SH-SY5Y (cell line): ENCODE measurements around the gene SCARF1.

Experiments
- GATA2 ChIP-seq: IDR thresholded peaks from 2 replicates; pipeline ENCODE4 v1.6.1; 2011; ENCODE audit warnings: mild to moderate bottlenecking, low read depth, low read length
- GATA3 ChIP-seq: IDR thresholded peaks from 2 replicates; pipeline ENCODE4 v1.6.1; 2011; ENCODE audit warnings: low read depth, mild to moderate bottlenecking, low read length, moderate library complexity

The SCARF1 gene

DNA sequence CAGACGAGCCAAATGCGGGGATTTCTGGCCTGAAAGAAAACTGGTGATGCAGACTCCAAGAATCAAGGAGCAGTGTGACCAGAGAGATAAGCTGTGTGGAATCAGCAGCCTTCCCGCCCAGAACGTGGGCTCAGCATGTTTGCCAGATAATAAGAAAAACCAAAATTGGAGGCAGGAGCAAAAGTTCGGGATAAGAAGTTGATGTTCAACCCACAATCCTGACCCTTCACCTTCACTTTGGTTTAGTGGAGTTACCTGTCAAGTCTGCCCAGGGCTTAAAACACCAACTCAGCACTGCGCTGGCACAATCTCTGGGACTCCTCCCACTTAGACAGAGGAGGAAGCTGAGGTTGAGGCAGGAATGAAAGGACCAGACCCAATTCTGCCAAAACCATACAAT is 20.0 kb downstream of the SCARF1 start:
- no peak for TF ChIP-seq GATA3
- TF ChIP-seq GATA2 = no peak

DNA sequence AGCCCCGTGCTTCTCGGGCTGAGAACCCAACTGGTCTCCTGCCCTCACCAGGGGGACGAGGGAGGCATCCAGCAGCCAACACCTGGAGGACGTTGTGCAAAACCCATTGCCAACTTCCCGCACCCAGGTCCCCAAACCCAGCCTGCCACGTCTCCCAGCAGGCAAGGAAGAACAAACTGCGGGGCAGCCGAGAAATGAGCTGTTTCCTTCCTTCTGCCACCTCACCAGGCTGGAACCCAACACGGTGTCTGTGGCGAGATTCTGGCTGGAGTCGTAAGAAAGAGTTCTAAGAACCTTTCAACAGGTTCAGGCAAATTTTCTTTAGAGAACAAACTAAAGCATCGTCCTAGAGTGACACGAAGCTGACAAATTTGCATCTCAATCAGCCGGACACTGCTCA is 20.5 kb downstream of the SCARF1 start:
- no peak for TF ChIP-seq GATA3
- no peak for TF ChIP-seq GATA2

DNA sequence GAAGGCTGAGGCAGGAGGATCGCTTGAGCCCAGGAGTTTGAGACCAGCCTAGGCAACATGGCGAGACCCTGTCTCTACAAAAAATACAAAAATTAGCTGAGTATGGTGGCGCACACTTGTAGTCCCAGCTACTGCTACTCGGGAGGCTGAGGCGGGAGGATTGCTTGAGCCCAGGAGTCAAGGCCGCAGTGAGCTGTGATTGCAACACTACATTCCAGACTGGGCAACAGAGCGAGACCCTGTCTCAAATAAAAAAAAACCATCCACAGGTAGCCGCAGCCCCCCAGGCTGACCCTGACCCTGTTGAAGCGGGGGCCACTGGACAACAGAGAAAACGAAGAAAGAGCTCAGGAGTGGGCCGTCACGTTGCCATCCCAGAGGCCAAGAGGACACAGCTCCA is 20.9 kb downstream of the SCARF1 start:
- TF ChIP-seq GATA2 (no peak), GATA3 (no peak)

DNA sequence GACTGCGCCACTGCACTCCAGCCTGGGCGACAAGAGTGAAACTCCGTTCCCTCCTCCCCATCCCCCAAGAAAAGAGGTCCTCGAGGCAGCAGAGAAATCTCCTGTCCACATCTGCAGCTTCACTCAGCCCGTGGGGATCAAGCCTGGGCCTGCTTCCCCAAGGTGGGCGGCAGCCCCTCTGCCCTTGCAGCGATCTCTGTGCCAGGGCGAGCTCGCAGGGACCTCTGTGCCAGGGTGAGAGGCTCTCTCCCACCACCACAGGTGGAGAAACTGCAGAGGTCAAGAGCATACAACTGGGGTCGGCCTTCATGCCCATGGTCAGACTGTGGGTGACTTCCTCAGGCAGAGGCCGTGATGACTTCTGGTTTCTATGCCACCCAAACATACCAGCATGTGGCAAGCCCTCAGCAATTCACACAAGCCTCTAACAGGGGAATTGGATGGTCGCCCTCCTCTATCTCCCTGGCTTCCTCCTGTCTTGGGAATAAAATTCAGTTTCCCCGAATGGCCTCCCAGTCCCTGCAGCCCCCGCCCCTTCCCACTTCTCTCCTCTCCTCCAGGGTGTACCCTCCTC is 22.4 kb downstream of the SCARF1 start:
- no peak for TF ChIP-seq GATA3
- no peak for TF ChIP-seq GATA2

DNA sequence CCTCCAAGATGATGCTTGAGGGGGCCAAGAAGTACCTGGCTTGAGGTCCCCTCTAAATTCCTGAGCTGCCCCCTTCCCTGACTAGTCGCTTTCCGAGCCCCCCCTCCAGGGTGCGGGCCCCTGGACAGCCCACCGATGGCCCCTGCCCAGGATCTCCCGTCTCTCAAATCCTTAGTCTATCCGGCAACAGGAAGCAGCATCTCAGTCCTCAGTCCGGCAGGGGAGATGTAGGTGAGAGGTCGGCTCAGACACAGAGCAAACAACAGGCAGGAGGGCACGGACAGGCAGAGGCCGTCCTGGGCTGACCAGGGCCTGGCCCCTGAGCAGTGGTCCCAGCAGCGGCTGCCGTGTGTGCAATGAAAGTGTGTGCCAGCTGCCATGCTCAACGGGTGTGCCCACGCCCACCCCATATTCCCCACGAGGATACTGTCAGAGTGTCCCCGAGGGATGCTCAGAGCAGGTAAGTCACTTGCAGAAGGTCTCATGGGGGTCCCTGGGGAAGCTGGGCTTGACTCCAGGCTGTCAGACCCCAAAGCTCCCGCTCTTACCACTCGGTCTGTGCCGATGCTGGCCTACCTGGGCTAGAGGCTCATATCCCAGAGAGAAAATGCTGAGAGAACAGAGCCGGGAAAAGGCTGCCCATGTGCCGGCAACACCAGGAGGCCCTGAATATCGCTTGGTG is 24.1 kb downstream of the SCARF1 start:
- no peak for TF ChIP-seq GATA2
- no peak for TF ChIP-seq GATA3

DNA sequence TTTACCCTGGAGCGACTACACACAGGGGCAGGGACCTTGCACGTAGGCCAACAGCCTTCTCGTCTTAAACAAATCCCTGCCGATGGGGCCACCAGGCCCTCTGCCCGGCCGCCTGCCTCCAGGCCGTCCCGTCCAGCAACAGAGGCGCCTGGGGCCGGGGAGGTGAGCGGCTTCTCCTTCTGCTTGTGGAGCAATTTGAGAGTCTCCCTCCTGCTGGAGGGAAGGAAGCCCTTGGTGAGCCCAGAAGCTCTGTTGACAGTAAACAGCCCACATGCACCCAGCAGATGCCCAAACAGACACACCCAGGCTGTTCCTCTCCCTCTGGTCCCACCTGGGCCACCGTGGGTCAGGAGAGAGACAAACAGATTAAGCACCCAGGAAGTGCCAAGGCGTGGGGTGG is 25.0 kb downstream of the SCARF1 start:
- no peak for TF ChIP-seq GATA3
- no peak for TF ChIP-seq GATA2

DNA sequence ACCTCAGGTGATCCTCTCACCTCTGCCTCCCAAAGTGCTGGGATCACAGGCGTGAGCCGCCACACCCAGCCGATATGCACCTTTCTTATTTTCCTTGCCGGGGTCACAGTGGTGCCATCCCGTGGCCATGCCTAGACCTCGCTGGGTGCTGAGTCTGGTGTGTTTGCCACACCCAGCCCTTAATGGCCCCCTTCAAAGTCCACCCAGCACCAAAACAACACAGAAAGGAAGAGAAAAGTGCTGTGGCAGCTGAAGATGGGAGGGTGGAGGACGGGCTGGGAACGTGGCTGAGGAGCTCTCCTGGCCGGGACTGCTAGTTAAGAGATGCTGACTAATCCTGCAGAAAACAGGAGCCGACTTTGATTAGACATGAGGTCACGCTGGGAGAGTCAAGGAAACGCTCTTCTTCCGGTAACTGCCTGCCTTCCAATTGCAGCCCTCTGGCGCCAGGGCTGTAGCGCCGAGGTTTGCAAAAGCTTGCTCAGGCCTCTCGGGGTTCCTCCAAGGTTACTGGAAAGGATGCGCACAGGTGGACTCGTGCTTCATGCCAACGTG is 27.8 kb downstream of the SCARF1 start:
- no peak for TF ChIP-seq GATA3
- no peak for TF ChIP-seq GATA2

DNA sequence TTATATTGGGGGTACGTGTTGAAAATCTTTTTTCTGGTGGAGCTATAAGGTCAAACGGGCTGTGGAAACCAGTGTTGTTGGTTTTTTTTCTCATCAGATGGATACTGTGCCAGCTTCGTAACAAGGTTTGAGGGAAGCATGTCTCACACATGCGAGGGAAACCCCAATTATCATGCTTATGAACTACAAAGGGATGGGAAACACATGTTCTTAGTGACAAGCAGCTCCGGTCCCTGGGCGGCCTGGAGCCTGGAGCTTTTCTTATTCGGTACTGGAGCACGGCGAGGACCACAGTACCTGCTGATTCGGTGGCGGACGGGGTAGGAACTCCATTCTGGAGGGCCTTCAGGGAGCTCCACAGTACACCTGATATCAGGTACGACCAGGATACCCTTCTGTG is 29.4 kb downstream of the SCARF1 start:
- no peak for TF ChIP-seq GATA2
- TF ChIP-seq GATA3 = no peak

DNA sequence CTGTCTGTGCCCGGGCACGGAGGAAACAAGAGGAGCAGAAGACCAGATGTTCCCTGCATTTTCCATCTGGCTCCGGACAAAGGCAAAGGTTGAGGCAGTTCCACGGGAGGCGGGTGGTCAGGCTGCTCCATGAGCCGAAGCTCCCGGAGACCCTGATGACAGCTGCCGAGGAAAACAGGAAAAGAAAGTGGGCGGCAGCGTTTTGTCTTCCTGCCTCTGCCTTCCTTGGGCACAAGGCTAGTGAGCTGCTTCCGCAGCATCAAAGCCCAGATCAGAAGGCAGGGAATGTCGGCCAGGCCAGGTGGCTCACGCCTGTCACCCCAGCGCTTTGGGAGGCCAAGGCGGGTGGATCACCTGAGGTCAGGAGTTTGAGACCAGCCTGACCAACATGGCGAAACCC is 33.1 kb downstream of the SCARF1 start:
- TF ChIP-seq GATA2 = no peak
- no peak for TF ChIP-seq GATA3

DNA sequence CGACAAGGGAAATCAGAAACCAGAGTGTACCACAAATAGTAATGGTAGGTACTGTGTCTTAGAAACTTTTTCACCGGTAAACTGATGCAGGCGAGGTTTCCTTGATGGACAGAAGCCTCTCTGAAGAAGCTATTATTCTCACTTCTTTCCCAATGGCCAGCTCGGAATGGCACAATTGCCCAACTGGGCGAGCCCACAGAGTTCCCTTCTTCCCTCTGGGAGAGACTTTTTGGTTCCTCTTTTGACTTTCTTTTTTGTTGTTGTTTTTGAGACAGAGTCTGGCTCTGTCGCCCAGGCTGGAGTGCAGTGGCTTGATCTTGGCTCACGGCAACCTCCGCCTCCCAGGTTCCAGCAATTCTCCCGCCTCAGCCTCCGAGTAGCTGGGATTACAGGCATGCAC is 33.8 kb downstream of the SCARF1 start:
- TF ChIP-seq GATA3 (no peak), GATA2 (no peak)

DNA sequence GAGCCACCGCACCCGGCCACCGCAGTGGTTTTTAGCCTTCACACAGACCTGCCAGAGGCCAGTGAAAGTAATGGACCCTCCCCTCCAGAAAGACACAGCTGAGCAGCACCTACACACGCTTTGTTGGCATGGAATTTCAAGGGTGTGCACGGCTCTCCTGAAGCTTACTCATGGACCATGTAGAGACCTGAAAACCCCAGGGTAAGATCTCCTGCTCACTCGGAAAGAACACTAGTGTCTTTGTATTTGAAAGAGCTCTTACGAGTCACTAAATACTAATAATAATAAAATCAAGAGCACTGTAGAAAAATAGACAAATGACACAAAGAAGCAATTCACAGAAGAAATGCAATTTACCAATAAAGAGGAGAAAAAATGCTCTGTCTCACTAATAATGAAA is 36.9 kb downstream of the SCARF1 start:
- no peak for TF ChIP-seq GATA2
- TF ChIP-seq GATA3 = no peak

DNA sequence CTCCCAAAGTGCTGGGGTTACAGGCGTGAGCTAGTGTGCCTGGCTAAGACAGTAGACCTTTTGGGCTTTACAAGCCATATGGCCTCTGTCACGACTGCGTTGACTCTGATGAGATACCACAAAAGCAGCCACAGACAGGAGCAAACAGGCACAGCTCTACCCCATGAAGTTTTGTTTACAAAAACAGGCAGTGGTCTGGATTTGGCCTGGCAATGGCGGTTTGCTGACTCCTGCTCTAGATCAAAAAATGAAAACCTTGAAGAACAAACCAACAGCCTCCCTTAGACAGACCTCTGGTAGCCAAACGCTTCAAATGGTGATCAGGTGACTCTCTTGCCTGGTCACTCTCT is 37.6 kb downstream of the SCARF1 start:
- no peak for TF ChIP-seq GATA3
- no peak for TF ChIP-seq GATA2

DNA sequence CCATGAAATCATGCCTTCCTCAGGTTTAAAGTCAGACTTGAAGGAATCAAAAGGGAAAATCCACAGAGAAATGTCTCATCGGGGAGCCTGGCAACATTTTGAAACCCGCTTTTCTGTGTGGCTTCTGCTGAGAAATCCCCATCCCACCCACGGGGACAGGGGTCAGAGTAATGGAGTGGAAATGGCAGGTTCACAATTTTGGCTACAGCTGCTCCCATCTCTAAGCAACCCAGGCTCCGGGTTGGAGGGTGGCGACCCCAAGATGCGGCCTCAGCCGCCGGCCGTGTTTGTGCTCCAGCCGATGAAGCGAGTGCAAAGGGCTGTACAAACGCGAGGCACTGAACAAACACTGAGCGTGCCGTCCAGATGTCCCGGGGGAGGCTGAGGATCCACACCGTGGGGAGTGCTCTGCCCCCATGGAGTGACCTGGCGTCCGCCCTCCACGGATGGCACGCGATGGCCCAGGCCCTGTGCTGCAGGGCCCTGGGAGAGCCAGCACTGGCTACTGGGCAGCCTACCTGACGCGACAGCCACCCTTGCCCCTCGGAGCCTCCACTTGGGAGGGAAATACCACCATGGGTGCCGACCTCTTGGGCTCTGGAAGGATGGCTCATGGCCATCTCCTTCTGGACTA is 39.1 kb downstream of the SCARF1 start:
- TF ChIP-seq GATA3 (no peak), GATA2 (no peak)

DNA sequence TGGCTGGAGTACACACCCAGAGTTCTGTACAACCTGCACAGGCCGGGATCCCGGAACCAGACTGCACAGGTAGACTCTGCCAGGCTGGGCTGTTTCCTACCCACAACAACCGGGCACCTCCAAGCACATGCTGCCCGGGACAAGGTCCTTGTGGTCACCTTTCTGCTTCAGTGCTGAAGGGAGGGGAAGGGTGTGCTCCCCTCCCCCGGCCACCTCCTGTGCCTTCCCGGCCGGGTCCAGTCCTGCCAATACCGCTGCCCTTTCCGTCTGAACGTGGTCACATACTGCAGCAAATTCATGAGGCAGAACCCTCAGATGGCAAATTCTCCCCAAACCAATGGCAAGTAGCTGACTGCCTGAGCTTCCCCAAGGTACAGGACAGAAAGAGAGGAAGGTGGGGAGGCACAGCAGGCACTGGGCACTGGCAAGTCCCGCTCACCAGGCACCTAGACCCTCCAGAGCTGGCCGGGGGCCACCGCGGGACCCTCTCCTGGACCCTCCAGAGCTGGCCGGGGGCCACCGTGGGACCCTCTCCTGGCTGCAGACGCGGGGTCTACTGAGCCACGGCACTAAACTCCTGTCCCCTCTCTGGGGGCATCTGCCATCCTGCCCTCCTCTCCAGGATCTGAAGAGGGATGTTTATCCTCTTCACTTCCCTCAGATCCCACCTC is 39.7 kb downstream of the SCARF1 start:
- no peak for TF ChIP-seq GATA3
- TF ChIP-seq GATA2 = no peak

DNA sequence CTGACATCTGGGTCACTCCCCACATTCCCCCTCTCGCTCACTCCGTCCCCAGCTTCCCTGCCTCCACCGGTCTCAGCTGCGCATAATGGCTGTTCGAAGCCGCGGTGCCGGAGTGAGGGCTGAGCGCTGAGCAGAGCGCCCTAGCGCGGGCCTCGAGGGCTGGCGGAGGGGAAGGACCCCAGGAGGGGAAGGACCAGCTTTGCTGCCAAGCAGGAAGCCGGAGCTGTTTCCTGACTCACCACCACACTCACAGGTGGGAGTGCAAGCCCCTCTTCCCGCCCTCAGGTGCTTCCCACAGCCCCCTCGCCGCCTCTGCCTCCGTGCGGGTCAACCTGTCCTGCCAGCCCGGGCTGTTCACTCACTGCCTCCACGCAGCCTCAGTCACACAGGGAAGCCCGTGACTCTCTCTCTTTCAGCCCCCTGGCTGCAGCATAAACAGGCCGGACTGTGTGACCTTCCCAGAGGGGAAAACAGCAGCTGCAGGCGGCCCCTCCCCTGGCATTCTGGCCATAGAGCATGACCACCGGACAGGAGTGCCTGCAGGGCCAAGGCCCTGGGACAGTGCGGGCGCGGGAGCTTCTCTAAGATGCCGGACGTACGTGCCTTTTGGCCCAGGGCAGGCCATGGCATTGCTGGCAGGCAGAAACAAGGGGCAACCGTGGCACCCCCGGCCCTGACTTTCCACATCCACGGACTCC is 40.6 kb downstream of the SCARF1 start:
- TF ChIP-seq GATA3 (no peak), GATA2 (no peak)
